Astrocyte of the spinal cord (primary cell): ENCODE results near the gene AIFM1.

Experiments
- DNase-seq: peaks from one replicate; pipeline ENCODE4 v3.0.0; 2011; ENCODE audit warnings: low read depth, low spot score
- H3K4me3 ChIP-seq: 2 replicates; pipeline ENCODE4 v1.5.1; 2011; ENCODE audit warnings: low read depth, mild to moderate bottlenecking, low read length, moderate library complexity
- in situ Hi-C: cut with HindIII; loops from 2 replicates; pipeline ENCODE4 v1.10.0; 2017; ENCODE audit warnings: low sequenced_read_pairs
- TF ChIP-seq, protein P1 (sequence below): IDR thresholded peaks from 2 replicates; pipeline ENCODE4 v1.5.1; 2012; ENCODE audit warnings: low read depth, mild to moderate bottlenecking, low read length, inconsistent platforms

Gene AIFM1

DNA sequence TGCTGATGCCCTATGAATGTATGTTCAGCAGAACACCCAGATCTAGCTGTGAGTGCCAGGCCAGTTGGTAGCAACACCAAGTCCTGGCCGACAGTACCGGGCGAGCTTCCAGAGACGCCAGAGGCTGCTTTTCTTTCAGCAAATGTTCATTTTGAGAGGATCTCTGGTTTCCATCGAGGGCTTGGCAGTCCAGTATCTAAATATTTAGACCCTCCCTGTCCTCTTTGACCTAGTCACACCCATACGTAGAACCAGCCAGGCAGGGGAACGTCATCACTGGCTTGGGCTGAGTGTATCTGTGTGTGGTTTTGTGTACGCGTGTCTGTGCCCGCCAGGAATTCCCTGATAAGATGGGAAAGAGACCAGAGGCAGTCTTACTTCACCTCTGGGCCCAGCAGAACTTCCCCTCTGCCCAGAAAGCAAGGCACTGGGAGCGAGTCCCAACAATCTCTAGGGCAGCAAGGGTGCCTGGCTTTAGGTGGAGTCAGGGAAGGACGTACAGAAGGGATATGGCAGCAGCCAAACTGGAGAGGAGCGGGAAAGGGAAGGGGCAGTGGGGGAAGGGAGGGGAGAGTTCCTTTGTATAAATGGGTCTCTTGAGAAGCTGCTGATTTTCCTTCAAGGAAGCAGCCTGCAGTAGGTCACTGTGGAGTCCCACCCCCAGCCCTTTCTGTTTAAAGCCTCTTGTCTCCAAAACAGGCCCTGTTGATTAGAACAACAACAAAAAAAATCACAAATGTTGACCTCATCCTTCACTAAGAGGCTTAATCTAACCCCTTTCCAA is 40.4 kb downstream of the AIFM1 start:
- DNase-seq: no peak
- in situ Hi-C loops: no loop called here
- TF ChIP-seq, protein P1, sequence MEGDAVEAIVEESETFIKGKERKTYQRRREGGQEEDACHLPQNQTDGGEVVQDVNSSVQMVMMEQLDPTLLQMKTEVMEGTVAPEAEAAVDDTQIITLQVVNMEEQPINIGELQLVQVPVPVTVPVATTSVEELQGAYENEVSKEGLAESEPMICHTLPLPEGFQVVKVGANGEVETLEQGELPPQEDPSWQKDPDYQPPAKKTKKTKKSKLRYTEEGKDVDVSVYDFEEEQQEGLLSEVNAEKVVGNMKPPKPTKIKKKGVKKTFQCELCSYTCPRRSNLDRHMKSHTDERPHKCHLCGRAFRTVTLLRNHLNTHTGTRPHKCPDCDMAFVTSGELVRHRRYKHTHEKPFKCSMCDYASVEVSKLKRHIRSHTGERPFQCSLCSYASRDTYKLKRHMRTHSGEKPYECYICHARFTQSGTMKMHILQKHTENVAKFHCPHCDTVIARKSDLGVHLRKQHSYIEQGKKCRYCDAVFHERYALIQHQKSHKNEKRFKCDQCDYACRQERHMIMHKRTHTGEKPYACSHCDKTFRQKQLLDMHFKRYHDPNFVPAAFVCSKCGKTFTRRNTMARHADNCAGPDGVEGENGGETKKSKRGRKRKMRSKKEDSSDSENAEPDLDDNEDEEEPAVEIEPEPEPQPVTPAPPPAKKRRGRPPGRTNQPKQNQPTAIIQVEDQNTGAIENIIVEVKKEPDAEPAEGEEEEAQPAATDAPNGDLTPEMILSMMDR: no peak

GRCh38 chrX:130124577-130124976 is 41.1 kb downstream of the AIFM1 start:
- H3K4me3 ChIP-seq: no peak overlapping the region
- no peak for DNase-seq
- in situ Hi-C loops: no loop called here
- TF ChIP-seq, protein P1: no peak

More for the DNA sequence above, 40.4 kb downstream of the AIFM1 start:
- H3K4me3 ChIP-seq: no peak overlapping the region

DNA sequence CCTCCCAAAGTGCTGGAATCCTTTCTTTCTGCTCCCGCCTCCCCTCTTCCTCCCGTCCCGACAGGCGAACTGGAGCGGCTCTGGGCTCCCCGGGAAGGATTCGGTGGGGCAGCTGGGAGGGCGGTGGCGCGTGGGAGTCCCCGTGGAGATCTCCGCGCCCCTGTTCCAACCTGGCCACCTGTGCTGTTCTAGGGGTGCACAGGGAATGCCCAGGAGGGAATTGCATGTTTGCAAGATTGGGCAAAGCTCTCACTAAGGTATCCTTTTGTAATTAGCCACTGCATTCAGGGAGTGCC is 44.2 kb downstream of the AIFM1 start:
- H3K4me3 ChIP-seq: no peak overlapping the region
- DNase-seq: no peak
- TF ChIP-seq, protein P1: no peak
- in situ Hi-C loops: no loop called here

- TF ChIP-seq, protein P1: peak; percentile 48
- peak; percentile 71 for DNase-seq
- H3K4me3 ChIP-seq: peak overlapping the region; percentile 14
- in situ Hi-C loops: no loop called here
Measured at GRCh38 chrX:130120746-130121504, 44.7 kb downstream of the AIFM1 start.

DNA sequence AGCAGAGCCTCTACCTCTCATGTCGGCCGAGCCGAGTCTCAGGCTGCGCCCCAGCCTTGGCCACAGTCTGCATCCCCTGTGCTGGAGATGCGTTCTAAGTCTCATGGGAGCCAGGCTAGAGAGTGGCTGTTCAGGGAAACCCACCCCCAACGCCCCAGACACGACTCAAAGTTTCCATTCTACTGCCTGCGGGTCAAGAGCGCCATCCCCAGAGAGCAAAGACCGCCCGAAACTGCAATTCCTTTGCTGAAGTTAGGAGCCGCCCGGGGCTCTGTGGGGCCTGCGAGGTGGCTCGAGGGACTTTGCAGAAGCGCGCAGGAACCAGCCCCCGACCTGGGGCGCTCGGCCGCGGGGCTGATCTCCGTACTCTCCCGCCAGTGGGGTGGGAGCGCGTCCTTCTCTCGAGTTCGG is 45.3 kb downstream of the AIFM1 start:
- DNase-seq: no peak
- TF ChIP-seq, protein P1: no peak
- in situ Hi-C loops: no loop called here
- peak overlapping the region; percentile 14 for H3K4me3 ChIP-seq

GRCh38 chrX:130119312-130119898 is 46.2 kb downstream of the AIFM1 start:
- no peak overlapping the region for H3K4me3 ChIP-seq
- in situ Hi-C loops: no loop called here
- TF ChIP-seq, protein P1: no peak
- DNase-seq: no peak
